HL-60 (cell line): ENCODE results near the gene POLR1B.
A peak's percentile ranks its signal among the peaks of the same experiment; 100 is the strongest.

ENCODE experiments used
- DNase-seq, 2 experiments: peaks; one replicate each; pipeline ENCODE4 v3.0.0-alpha.2; 2010 to 2020; ENCODE audit warnings: low read depth in 1 of 2, low spot score in 1 of 2
- H3K27ac ChIP-seq: fragments of 250-450 bp; sonication (Bioruptor Pico); replicated peaks from 2 replicates; pipeline ENCODE4 v1.5.1; 2020; ENCODE audit warnings: mild to moderate bottlenecking, moderate library complexity
- H3K27me3 ChIP-seq: fragments of 250-450 bp; sonication (Bioruptor Pico); 2 replicates; pipeline ENCODE4 v1.5.1; 2021; ENCODE audit warnings: mild to moderate bottlenecking, moderate library complexity; ENCODE audit not compliant: insufficient read depth, poor library complexity, severe bottlenecking
- H3K4me3 ChIP-seq: replicated peaks from 2 replicates; pipeline ENCODE4 v1.5.1; 2011; ENCODE audit warnings: mild to moderate bottlenecking, control low read depth, low read length; ENCODE audit not compliant: insufficient read depth
- GABPA ChIP-seq: IDR thresholded peaks from 2 replicates; pipeline ENCODE4 v1.6.1; 2012; ENCODE audit warnings: low read depth
- POLR2AphosphoS5 ChIP-seq: IDR thresholded peaks from 2 replicates; pipeline ENCODE4 v1.6.1; 2012; ENCODE audit warnings: low read depth
- SPI1 ChIP-seq: IDR thresholded peaks from 2 replicates; pipeline ENCODE4 v1.6.1; 2012; ENCODE audit warnings: low read depth, mild to moderate bottlenecking, borderline replicate concordance
- TF ChIP-seq, protein P1 (sequence below): IDR thresholded peaks from 2 replicates; pipeline ENCODE4 v1.6.1; 2012; ENCODE audit warnings: low read depth; ENCODE audit not compliant: insufficient replicate concordance
- TF ChIP-seq, protein P2 (sequence below): IDR thresholded peaks from one replicate; pipeline ENCODE4 v1.5.1; 2011; ENCODE audit warnings: low read length, control low read depth, inconsistent platforms; ENCODE audit not compliant: insufficient read depth

POLR1B gene

DNA sequence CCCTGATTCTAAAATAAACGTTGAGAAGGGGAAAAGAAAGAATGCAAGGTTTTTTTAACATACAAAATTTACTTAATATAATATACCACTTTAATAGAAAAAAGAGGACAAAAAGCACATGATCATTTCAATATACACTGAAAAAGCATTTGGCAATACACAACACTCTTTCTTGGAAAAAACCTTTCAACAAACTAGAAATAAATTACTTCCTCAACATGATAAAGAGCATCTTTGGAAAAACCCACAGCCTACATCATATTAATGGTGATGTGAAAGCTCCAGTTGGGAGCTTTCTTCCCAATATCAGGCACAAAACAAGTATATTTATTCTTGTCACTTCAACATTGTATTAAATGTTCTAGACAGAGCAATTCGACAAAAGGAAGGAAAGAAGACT lies 3.0 kb upstream of the POLR1B start:
- DNase-seq = no peak
- Histone ChIP-seq H3K27me3 (no peaks in the 10 kb centered on the region), H3K27ac (no peak overlapping the region), H3K4me3 (no peak overlapping the region)
- TF ChIP-seq, protein P1, sequence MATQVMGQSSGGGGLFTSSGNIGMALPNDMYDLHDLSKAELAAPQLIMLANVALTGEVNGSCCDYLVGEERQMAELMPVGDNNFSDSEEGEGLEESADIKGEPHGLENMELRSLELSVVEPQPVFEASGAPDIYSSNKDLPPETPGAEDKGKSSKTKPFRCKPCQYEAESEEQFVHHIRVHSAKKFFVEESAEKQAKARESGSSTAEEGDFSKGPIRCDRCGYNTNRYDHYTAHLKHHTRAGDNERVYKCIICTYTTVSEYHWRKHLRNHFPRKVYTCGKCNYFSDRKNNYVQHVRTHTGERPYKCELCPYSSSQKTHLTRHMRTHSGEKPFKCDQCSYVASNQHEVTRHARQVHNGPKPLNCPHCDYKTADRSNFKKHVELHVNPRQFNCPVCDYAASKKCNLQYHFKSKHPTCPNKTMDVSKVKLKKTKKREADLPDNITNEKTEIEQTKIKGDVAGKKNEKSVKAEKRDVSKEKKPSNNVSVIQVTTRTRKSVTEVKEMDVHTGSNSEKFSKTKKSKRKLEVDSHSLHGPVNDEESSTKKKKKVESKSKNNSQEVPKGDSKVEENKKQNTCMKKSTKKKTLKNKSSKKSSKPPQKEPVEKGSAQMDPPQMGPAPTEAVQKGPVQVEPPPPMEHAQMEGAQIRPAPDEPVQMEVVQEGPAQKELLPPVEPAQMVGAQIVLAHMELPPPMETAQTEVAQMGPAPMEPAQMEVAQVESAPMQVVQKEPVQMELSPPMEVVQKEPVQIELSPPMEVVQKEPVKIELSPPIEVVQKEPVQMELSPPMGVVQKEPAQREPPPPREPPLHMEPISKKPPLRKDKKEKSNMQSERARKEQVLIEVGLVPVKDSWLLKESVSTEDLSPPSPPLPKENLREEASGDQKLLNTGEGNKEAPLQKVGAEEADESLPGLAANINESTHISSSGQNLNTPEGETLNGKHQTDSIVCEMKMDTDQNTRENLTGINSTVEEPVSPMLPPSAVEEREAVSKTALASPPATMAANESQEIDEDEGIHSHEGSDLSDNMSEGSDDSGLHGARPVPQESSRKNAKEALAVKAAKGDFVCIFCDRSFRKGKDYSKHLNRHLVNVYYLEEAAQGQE = no peak
- TF ChIP-seq SPI1 (no peak), GABPA (no peak), POLR2AphosphoS5 (no peak)
- TF ChIP-seq, protein P2, sequence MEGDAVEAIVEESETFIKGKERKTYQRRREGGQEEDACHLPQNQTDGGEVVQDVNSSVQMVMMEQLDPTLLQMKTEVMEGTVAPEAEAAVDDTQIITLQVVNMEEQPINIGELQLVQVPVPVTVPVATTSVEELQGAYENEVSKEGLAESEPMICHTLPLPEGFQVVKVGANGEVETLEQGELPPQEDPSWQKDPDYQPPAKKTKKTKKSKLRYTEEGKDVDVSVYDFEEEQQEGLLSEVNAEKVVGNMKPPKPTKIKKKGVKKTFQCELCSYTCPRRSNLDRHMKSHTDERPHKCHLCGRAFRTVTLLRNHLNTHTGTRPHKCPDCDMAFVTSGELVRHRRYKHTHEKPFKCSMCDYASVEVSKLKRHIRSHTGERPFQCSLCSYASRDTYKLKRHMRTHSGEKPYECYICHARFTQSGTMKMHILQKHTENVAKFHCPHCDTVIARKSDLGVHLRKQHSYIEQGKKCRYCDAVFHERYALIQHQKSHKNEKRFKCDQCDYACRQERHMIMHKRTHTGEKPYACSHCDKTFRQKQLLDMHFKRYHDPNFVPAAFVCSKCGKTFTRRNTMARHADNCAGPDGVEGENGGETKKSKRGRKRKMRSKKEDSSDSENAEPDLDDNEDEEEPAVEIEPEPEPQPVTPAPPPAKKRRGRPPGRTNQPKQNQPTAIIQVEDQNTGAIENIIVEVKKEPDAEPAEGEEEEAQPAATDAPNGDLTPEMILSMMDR = no peak

DNA sequence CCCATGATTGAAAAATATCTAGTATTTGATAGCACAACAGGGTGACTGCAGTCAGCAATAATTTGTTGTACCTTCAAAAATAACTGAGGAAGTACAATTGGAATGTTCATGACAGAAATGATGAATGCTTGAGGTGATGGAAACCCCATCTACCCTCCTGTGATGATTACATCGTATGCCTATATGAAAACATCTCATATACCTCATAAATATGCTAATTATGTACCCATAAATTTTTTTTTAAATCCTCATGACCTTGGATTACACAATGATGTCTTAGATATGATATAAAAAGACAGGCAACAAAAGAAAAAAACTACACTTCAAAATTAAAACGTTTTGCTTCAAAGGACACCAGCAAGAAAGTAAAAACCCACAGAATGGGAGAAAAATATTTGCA lies 1.4 kb upstream of the POLR1B start:
- no peak for DNase-seq
- H3K27ac ChIP-seq = peak overlapping the region; percentile 93
- H3K27me3 ChIP-seq = no peaks in the 10 kb centered on the region
- TF ChIP-seq SPI1 = no peak
- TF ChIP-seq, protein P1 = no peak
- TF ChIP-seq, protein P2 = no peak
- TF ChIP-seq POLR2AphosphoS5 = no peak
- no peak for TF ChIP-seq GABPA
- H3K4me3 ChIP-seq = peak overlapping the region; percentile 98

DNA sequence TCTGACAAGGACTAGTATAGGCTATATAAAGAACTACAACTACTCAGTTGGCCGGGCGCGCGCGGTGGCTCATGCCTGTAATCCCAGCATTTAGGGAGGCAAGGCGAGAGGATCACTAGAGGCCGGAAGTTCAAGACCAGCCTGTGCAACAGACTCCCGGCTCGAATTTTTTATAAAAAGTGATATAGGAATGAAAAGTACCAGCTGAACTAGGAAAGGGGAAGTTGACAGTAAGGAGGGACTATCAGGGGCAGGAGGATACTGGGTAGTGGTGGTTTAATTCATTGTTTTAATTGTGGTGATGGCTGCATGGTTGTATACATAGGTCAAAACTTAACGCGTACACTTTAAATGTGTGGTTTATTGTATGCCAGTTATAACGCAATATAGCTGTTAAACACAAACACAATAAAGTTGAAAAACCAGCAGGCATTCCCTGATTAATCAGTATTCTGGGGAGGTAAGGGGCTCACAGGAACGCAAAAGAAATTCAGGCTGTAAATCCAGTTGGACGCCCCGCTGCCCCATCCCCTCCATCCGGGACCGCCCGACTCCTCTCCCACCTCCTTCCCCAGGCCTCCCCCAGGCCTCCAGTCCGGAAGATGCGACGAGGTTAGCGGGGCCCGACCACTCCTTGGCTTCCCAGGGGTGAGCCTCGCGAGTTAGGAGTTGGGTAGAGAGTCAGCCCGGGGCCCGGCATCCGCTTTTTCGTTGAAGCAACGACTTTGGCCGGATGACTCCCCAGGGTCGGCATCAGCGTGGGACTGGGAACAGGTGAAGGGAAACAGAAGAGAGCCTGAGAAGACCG lies 746 bp upstream of the POLR1B start:
- peak; percentile 60 to 79 for DNase-seq
- Histone ChIP-seq H3K4me3 (peak overlapping the region; percentile 98), H3K27me3 (no peaks in the 10 kb centered on the region), H3K27ac (peak overlapping the region; percentile 93)
- peak; percentile 59; the same call in 1 of the 2 replicates for TF ChIP-seq POLR2AphosphoS5
- peak; percentile 41; the same call in 1 of the 2 replicates for TF ChIP-seq SPI1
- TF ChIP-seq, protein P1 = no peak
- TF ChIP-seq, protein P2 = no peak
- TF ChIP-seq GABPA = peak; percentile 33; the same call in 1 of the 2 replicates
